ENCODE data around the gene KIAA1671.
A peak's percentile ranks its signal among the peaks of the same experiment; 100 is the strongest.
"Not testable (repeated sequence)": the region's sequence is repeated elsewhere in the genome, so short reads cannot be mapped to it uniquely, and the experiment has no call there.

The KIAA1671 gene

DNA sequence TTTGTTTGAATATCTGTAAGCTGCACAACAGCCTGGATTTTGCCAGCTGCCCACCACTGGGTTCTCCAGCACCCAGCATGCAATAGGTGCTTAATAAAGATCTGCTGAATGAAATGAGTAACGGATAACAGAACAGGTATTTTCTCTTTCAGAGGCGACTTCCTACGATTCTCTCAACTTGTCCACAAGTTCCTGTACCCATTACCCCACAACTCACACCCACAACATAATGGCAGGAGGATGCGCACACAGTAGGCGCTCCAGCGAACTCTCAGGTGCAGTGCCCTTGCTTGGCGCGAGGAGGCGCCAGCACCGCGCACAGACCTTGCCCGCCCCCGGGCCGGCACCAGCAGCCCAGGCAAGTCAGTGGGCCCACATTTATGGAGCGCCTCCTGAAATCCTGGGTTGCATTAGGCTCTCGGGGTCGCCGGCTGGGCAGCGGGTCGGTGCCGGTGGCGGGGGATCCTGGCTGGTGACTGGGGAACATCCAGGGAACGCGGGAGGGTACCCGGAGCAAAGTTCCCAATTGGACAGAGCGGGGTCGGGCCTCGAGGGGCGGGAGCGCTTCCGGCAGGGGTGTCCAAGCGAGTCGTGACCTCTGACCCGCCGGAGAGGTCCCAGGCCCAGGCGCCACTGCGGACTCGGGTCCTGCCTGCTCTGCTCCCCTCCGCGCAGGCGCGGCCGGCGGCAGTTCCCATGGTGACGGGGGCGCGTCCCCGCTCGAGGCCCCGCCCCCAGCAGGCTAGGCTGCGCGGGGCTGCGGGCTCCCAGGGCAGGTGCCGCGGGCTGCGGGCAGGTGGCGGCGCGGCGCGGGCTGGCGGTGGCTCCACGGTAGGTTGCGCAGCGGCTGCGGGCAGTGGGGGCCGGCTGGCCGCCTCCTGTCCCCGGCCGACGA is at the start of gene KIAA1671:
Gene KIAA1671, plus strand, starts transcription at position 775 of the 895 bp plus-strand sequence. CDS start 75,284 bp downstream, outside the sequence.
- DNase-seq (ENCODE audit: low read depth), result peak; percentile 54

DNA sequence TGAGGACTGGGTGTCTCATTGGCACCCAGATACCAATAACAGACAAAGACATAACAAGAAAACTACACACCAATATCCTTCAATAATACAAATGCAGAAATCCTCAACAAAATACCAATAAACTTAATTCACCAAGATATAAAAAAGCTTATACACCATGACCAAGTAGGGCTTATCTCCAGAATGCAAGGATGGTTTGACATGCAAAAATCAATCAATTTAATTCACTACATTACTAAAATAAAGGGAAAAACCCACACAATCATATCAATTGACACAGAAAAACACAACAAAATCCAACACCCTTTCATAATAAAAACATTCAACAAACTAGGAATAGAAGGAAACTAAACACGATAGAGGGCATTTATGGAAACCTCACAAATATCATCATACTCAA is 46.6 kb upstream of the KIAA1671 start:
- DNase-seq (ENCODE audit: low read depth), result no peak

DNA sequence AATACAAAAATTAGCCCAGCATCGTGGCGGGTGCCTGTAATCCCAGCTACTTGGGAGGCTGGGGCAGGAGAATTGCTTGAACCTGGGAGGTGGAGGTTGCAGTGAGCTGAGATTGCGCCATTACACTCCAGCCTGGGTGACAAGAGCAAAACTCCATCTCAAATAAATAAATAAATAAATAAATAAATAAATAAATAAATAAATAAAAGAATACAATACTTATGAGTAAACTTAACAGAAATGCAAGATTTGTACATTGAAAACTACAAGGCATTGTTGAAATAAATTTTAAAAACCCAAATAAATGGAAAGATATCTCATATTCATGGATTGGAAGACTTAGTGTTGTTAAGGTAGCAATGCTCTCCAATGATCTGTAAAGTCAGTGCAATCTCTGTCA is 45.4 kb upstream of the KIAA1671 start:
- not testable (repeated sequence) for DNase-seq (ENCODE audit: low read depth)

DNA sequence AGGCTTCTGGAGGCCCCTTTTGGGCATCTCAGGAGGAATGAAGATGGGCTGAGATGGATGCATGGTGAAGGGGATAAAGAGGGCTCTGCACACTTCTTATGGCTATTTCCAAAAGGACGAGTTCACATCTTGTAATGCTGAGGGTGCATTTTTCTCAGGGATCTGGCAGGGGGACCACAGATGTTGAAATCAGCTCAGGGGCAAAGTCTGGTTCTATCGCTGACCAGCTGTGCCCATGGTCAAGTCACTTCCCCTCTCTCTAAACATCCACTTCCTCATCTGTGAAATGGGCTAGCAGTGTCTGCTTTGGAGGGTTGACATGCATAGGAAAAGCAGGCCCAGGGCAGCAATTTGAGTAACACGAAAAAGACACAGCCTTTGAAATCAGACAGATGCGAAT is 32.5 kb upstream of the KIAA1671 start:
- no peak for DNase-seq (ENCODE audit: low read depth)

DNA sequence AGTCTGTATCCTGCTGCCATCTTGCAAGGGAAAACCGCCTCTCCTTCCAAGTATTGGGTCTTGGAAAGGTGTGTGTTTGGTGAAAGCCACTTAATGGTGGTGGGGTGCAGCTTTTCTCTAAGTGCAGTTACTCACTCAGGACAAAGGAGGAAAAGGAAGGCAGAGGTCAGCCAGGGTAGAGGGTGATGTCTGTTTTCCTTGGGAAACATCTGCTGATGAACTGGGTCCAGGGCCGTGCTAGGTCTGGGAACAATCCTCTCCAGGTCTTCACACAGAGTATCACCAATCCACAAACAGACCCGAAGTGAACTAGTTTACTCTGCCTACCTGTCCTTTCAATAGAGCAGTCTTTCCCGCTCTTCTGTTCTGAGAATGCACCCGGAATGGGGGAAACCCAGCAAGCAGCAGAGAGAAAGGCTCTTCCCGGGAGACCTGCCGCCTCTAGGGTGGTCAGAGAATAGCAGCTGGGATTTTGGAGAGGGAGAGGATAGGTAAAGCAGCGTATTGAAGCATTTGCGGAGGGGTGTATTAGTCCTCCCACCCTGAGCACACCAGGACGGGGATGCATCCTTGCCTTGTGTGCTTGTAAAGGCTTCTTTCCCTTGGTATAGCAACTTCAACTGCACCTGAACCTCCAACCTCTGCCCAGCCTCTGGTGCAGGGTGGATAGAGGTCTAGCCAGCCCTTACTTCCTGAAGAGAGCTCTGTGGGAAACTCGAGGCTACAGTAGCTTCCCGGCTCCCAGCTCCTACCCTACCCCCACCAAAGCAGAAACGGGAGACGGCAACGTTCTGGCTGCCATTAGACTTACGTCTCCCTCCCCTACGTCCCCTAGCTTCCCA is 26.7 kb upstream of the KIAA1671 start:
- DNase-seq (ENCODE audit: low read depth), result no peak

DNA sequence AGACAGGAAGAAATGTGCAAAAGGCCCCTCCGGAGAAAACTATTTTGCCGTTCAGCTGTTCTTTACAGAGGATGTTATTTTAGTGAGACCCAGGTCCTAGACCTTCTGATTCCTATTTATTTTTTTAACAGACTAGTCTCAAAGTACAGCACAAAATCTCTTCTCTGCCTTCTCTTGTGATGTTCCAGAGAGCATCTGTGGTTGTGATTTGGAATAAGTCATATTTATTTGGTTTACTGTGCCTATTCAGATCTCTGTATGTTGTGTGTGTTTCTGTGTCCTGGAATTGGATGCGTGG is 26.1 kb upstream of the KIAA1671 start:
- DNase-seq (ENCODE audit: low read depth), result no peak

DNA sequence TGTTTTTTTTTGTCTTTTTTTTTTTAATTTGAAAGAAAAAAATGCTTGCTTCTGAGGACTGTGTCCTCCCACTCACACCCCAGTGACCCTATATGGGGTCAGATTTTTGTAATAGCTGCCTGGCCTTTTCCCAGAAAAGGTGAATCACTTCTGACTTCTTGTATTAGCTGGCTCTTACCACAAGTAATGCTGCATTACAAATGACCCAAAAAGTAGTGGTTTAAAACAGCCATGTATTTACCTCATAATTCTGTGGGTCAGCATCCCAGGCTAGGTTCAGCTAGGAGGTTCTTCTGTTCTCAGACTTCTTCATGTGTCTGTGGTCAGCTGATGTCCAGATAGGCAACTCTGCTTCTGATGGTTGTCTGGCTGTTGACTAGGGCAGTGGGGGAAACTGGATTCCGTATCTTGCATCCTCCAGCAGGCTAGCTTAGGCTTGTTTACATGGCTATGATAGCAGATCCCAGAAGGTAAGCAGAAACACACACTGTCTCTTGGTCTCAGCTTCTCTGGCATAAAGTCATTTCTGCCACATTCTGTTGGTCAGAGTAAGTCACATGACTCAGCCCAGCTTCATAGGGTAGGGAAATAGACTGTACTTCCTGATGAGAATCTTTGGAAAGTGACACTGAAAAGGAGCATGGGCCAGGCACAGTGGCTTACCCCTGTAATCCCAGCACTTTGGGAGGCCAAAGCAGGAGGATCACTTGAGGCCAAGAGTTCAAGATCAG is 25.5 kb upstream of the KIAA1671 start:
- DNase-seq (ENCODE audit: low read depth), result no peak

DNA sequence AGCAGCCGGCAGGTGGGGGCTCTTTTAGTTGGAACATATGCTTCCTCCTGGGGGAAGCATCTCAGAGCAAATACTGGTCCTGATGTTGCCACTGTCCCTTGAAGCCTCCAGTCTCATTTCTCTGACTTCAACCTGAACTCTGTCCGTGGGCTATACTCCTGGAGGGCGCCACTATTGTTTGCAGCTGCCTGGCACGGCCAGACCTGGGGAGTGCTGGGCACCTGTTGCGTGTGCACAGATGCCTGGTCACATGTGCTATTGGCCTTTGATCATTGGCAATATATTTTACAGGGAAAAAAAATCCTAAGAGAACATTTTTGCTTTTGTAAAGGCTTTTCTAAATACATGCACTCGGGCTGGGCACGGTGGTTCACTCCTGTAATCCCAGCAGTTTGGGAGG is 24.2 kb upstream of the KIAA1671 start:
- no peak for DNase-seq (ENCODE audit: low read depth)

DNA sequence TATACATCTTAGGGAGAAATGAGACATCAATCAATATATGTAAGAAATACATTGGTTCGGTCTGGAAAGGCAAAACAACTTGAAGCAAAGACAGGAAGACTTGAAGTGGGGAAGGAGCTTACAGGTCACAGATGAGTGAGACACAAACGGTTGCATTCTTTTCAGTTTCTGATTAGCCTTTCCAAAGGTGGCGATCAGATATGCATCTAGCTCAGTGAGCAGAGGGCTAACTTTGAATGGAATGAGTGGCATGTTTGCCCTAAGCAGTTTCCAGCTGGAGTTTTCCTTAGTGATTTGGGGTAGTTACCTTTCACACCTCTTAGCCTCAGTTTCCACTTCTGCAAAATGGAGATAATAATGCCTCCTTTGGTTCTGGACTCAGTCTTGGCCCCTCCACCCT is 21.8 kb upstream of the KIAA1671 start:
- DNase-seq (ENCODE audit: low read depth), result no peak

DNA sequence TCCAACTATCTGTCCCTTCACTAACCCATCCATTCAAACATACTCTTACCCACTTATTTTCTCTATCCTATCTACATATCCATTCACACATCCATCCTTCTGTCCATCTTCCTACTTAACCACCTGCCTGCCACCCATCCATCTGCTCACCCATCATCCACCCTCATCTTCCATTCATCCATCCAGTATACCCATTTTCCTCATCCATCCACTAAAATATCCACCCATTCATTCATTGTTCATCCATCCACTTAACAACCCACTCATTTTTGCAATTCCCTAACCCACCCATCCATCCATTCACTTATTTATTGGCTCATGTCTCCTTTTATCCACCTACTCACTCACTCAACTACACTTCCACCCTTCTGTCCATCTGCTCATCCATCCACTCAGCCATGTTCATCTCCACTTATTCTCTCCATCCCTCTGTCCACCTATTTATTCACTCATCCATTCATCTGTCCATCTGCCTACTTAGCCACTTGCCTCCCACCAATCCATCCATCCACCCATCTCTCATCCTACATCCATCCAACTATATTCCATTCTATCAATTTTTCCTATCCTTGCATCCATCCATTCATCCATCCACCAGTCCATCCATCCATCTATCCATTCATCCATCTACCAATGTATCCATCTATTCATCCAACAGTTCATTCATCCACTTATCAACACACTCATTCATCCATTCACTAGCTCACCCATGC is 16.6 kb upstream of the KIAA1671 start:
- no peak for DNase-seq (ENCODE audit: low read depth)

DNA sequence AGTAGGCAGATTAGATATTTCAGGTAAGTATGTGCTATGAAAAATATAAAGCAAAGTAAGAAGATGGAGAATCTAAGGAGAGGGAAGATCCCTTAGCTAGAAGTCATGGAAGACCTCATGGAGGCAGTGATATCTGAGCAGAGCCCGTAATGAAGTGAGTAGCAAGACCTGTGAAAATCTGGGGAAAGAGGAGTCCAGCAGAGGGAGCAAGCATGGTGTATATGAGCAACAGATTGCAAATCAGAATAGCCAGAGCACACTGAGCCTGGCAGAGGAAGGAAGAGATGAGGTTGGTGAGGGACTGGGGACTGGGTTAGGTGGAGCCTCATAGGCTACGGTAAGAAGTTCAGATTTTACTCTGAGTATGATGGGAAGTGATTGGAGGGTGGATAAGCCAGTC is 15.4 kb upstream of the KIAA1671 start:
- no peak for DNase-seq (ENCODE audit: low read depth)

DNA sequence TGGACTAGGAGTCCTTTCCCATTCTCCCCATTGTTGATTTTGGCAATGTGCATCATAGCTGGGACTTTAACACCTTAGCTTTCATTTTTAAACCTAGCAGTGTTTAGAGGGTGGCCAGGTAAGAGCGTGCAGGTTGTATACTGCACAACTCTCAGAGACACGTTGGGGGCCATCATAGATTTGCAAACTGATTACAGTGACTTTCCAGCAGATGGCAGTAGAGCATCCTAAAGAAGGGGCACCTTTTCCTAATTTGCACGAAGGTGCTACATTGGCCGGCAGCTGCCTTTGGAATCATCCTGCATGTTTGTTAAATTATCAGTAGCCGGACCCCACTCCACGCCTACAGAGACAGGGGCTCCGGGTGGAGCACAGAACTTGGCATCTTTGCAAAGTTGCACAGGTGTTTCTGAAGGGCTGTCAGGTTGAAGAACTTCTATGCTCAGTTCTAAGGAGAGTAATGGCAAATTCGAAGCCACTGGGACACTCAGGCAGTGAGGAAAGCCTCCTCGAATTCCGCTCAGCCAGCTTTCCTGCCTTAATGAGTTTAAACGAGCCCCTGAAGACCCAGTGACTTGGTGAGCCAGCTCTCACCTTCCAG is 13.7 kb upstream of the KIAA1671 start:
- DNase-seq (ENCODE audit: low read depth), result peak; percentile 22

DNA sequence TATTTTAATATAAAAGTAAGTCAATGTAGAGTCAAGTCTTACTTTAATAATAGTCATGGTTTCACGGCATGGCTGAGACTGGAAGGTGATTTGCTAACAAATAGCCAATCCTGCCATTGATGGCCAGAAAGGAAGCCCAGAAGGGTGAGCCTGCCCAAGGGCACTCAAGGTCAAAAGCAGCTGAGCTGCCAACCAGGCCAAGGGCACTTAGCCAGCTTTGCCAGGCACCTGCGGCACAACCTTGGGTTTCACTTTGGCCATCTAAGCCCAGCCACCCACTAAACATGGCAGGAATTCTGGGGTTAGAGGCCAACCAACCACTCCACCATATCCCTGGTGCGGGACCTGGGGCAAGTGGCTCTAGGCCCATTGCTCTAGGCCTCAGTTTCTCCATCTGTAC is 10.2 kb upstream of the KIAA1671 start:
- no peak for DNase-seq (ENCODE audit: low read depth)

DNA sequence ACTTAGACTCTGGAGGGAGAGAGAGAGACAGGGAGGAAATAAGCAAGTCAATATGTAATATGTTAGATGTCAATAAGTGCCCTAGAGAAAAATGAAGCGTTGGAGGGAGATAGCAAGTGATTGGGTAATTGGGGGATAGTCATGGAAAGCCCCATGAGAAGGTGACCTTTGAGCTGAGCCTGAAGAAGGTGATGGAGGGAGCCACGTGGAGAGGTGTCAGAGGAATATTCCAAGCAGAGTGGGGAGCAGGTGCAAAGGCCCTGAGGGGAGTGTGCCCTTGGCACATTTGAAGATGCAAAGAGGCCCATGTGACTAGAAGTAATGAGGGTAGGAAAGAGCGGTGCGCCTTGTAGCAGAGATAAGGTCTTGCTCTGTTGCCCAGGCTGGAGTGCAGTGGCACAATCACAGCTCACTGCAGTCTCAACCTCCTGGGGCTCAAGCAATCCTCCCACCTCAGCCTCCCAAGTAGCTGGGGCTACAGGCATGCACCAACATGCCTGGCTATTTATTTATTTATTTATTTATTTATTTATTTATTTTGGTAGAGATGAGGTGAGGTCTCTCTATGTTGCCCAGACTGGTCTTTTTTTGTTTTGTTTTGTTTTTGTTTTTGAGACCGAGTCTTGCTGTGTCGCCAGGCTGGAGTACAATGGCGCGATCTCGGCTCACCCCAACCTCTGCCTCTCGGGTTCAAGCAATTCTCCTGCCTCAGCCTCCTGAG is 8.1 kb upstream of the KIAA1671 start:
- DNase-seq (ENCODE audit: low read depth), result no peak

DNA sequence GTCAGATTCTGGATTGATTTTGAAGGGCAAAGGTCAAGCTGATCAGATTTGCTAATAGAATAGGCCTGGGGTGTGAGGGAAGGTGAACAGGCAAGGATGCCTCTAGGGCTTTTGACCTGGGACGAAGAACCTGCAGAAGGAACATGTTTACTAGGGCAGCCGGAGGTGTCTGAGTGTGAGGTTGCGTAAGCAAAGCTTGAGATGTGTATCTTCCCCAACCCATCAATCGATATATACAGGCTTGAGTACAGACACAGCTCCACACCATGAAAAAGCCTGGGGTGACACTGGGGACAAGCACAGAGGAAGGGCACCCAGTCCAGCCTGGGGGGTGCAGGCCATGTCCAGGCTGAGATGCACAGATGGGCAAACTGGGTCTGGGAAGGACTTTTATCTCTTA is 7.1 kb upstream of the KIAA1671 start:
- DNase-seq (ENCODE audit: low read depth), result no peak

DNA sequence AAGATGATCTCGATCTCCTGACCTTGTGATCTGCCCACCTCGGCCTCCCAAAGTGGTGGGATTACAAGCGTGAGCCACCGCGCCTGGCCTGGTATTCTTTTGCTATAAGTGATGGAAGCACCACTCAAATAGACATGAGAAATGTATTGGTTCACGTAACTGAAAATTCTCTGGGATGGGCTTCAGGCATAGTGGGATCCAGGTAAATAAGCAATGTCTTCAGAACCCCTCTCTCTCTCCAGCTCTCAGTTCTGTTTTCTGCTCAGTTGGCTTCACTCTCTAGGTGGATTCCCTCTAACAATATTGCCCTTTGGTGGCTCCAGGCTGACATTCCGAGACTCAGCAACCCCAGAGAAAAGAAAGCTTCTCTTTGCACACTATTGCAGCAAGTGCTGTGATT is 5.1 kb upstream of the KIAA1671 start:
- DNase-seq (ENCODE audit: low read depth), result no peak

DNA sequence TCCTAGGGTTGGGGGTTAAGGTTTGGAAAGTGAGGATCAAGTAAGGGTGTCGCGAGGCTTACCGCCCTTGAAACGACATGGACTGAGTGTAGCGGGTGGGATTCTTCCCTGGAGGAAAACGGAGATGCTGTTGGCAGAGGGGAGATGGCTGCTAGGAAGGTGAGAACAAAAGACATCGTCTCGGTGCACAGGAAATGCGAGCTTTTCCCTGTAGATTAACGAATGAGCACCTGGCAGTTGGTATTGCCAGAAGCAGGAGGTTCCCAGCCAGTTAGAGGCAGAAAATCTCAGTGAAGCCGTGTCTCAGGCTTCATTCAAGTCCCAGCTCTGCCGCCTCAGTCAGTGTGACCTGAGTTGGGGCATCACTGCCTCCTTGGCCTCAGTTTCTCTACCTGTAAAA is 4.6 kb upstream of the KIAA1671 start:
- DNase-seq (ENCODE audit: low read depth), result no peak

DNA sequence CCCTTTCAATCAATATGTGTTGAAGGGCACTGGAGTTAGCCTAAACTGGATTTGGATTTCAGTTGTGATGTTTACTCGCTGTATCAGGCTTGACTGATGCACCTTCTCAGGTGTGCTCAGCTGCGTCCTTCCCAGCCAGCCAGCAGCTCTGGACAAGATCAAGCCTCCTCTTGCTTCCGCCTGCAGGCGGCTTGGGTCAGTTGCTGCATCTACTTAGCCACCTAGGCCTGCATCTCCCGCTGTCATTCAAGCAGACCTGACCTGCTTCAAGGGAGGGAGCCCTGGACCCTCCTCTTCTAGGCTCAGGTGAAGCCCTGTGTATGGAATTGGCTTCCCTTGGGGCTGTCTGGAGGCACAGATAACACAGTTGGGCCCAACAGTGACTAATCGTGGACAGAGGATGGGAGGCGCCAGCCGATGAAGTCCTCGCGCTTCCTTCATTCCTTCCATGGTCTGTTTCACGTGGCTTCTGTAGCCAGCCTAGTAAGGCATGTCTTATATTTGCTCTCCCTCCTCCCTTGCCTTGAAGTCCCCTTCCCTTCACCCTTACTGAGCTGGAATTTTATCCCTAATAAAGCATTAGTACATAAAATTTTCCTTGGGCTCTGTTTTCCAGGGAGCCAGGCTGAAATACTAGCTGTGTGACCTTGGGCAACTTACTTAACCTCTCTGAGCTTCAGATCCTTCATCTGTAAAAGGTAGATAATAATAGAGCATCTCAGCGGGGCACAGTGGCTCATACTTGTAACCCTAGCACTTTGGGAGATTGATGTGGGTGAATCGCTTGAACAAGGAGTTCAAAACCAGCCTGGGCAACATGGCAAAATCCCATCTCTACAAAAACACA is 3.9 kb upstream of the KIAA1671 start:
- no peak for DNase-seq (ENCODE audit: low read depth)

DNA sequence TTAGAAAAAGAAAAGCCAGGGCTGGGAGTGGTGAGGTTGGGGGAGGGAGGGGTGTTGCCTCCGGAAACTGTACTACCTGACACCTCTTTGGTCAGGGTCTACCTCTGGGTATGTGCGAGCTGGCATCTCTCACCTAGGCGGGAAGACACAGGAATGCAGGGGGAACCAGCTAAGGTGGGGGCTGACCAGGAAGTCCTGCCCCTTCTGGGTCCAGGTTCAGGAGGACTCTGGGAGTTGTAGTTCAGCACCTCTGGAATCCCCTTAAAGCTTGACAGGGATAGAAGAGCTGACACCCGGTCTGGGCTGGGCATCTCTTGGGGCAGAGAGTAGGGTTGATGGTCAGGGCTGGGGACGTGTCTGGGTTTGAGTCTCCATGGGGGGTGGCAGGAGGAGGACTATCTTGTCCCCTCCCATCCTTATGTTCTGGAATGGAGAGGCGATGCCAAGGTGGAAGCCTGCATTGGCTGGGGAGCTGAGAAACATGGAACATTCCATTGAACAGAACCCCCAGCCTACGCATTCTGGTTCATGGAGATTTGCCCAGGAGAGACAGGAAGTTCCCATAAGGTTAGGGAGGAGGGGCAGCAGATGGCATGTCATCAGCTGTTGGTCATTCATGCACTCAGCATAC is 2.1 kb upstream of the KIAA1671 start:
- DNase-seq (ENCODE audit: low read depth), result peak; percentile 22
